HG03135 (cell line): Measurements from ENCODE around the gene LARP4B.

ENCODE experiments used
- ATAC-seq: cut with Tn5 transposase; IDR thresholded peaks from one replicate; pipeline ENCODE4 v1.9.1; 2021; ENCODE audit warnings: mild to moderate bottlenecking, moderate library complexity; ENCODE audit not compliant: unreplicated experiment

Gene LARP4B

GRCh38 chr10:790821-791551, 140.5 kb downstream of the LARP4B start:
- ATAC-seq, result no peak

- ATAC-seq, result no peak
Measured at GRCh38 chr10:789831-790701, 141.4 kb downstream of the LARP4B start.

GRCh38 chr10:788796-789748, 142.4 kb downstream of the LARP4B start:
- no peak for ATAC-seq

GRCh38 chr10:787933-788651, 143.4 kb downstream of the LARP4B start:
- no peak for ATAC-seq

- no peak for ATAC-seq
Measured at GRCh38 chr10:786633-787474, 144.7 kb downstream of the LARP4B start.

- ATAC-seq, result no peak
Measured at GRCh38 chr10:785861-786214, 145.7 kb downstream of the LARP4B start.

GRCh38 chr10:785089-785860, 146.2 kb downstream of the LARP4B start:
- no peak for ATAC-seq

- no peak for ATAC-seq
Measured at GRCh38 chr10:784403-785088, 147.0 kb downstream of the LARP4B start.

- ATAC-seq, result no peak
Measured at GRCh38 chr10:782751-783648, 148.5 kb downstream of the LARP4B start.

GRCh38 chr10:780536-781524, 150.7 kb downstream of the LARP4B start:
- no peak for ATAC-seq

- ATAC-seq, result no peak
Measured at GRCh38 chr10:778626-779330, 152.7 kb downstream of the LARP4B start.

GRCh38 chr10:777913-778479, 153.5 kb downstream of the LARP4B start:
- no peak for ATAC-seq

GRCh38 chr10:776772-777171, 154.7 kb downstream of the LARP4B start:
- ATAC-seq, result no peak

GRCh38 chr10:775245-776075, 156.0 kb downstream of the LARP4B start:
- no peak for ATAC-seq
